ENCODE data around the gene ANKS3. TPM values are rescaled to one million over a fixed set of nuclear protein-coding genes. Genes with fewer than 3 reads are reported as not detected.

The ANKS3 gene
- total and polyA plus RNA-seq, 2 experiments from 2014 or later = 22.5 to 24.9 TPM

- Histone ChIP-seq H4K20me1 (replicated peaks; ENCODE audit: insufficient read depth) (no peaks in the 10 kb centered on the region; the same call in 1 of the 2 replicates), H3K9me2 (ENCODE audit: insufficient read depth) (no peaks in the 10 kb centered on the region), H3K79me2 (replicated peaks; ENCODE audit: insufficient read depth) (no peaks in the 10 kb centered on the region), H3K27me3 (ENCODE audit: insufficient read depth) (no peaks in the 10 kb centered on the region), H3F3A (replicated peaks; ENCODE audit: low read depth) (no peaks in the 10 kb centered on the region), H2AFZ (no peak overlapping the region), H3K4me3 (no peak overlapping the region), H3K36me3 (ENCODE audit: insufficient read depth) (peaks cover 11% of the 10 kb centered on the region; the same call in 1 of the 2 replicates), H3K27ac (ENCODE audit: low read depth) (no peak overlapping the region), H3K4me2 (no peak overlapping the region), H3K4me1 (ENCODE audit: insufficient read depth) (no peaks in the 10 kb centered on the region)
- Mint-ChIP-seq H3K36me3 (ENCODE audit: low read depth) (peaks cover 32% of the 10 kb centered on the region), H3K27me3 (ENCODE audit: insufficient read depth, low read depth, poor library complexity) (peaks cover 5% of the 10 kb centered on the region), H3K4me3 (no peak overlapping the region), H3K27ac (no peak overlapping the region), H3K9me3 (peaks cover 6% of the 10 kb centered on the region; the same call in 2 of the 3 replicates), H3K4me1 (peaks cover 2% of the 10 kb centered on the region; the same call in 1 of the 3 replicates)
- DNase-seq (ENCODE audit: low spot score) = no peak
- no peak for TF ChIP-seq JUNB (IDR thresholded peaks at IDR 0.05; ENCODE audit: unreplicated experiment)
- TF ChIP-seq ZNF331 (CRISPR knock-in tag; IDR thresholded peaks at IDR 0.05; ENCODE audit: low read depth) = no peak
- TF ChIP-seq, protein P1, sequence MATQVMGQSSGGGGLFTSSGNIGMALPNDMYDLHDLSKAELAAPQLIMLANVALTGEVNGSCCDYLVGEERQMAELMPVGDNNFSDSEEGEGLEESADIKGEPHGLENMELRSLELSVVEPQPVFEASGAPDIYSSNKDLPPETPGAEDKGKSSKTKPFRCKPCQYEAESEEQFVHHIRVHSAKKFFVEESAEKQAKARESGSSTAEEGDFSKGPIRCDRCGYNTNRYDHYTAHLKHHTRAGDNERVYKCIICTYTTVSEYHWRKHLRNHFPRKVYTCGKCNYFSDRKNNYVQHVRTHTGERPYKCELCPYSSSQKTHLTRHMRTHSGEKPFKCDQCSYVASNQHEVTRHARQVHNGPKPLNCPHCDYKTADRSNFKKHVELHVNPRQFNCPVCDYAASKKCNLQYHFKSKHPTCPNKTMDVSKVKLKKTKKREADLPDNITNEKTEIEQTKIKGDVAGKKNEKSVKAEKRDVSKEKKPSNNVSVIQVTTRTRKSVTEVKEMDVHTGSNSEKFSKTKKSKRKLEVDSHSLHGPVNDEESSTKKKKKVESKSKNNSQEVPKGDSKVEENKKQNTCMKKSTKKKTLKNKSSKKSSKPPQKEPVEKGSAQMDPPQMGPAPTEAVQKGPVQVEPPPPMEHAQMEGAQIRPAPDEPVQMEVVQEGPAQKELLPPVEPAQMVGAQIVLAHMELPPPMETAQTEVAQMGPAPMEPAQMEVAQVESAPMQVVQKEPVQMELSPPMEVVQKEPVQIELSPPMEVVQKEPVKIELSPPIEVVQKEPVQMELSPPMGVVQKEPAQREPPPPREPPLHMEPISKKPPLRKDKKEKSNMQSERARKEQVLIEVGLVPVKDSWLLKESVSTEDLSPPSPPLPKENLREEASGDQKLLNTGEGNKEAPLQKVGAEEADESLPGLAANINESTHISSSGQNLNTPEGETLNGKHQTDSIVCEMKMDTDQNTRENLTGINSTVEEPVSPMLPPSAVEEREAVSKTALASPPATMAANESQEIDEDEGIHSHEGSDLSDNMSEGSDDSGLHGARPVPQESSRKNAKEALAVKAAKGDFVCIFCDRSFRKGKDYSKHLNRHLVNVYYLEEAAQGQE (IDR thresholded peaks at IDR 0.05; ENCODE audit: unreplicated experiment) = no peak
- TF ChIP-seq EZH2phosphoT487 (IDR thresholded peaks at IDR 0.05; ENCODE audit: unreplicated experiment) = no peak
- TF ChIP-seq EZH2 (IDR thresholded peaks at IDR 0.05; ENCODE audit: low read depth, unreplicated experiment) = no peak
- TF ChIP-seq NANOG (IDR thresholded peaks at IDR 0.05; ENCODE audit: borderline replicate concordance) = no peak
- TF ChIP-seq CREB1 (CRISPR knock-in tag; IDR thresholded peaks at IDR 0.05; ENCODE audit: low read depth) = no peak
- TF ChIP-seq, protein P2, sequence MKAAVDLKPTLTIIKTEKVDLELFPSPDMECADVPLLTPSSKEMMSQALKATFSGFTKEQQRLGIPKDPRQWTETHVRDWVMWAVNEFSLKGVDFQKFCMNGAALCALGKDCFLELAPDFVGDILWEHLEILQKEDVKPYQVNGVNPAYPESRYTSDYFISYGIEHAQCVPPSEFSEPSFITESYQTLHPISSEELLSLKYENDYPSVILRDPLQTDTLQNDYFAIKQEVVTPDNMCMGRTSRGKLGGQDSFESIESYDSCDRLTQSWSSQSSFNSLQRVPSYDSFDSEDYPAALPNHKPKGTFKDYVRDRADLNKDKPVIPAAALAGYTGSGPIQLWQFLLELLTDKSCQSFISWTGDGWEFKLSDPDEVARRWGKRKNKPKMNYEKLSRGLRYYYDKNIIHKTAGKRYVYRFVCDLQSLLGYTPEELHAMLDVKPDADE (IDR thresholded peaks at IDR 0.05) = no peak
- TF ChIP-seq, protein P3, sequence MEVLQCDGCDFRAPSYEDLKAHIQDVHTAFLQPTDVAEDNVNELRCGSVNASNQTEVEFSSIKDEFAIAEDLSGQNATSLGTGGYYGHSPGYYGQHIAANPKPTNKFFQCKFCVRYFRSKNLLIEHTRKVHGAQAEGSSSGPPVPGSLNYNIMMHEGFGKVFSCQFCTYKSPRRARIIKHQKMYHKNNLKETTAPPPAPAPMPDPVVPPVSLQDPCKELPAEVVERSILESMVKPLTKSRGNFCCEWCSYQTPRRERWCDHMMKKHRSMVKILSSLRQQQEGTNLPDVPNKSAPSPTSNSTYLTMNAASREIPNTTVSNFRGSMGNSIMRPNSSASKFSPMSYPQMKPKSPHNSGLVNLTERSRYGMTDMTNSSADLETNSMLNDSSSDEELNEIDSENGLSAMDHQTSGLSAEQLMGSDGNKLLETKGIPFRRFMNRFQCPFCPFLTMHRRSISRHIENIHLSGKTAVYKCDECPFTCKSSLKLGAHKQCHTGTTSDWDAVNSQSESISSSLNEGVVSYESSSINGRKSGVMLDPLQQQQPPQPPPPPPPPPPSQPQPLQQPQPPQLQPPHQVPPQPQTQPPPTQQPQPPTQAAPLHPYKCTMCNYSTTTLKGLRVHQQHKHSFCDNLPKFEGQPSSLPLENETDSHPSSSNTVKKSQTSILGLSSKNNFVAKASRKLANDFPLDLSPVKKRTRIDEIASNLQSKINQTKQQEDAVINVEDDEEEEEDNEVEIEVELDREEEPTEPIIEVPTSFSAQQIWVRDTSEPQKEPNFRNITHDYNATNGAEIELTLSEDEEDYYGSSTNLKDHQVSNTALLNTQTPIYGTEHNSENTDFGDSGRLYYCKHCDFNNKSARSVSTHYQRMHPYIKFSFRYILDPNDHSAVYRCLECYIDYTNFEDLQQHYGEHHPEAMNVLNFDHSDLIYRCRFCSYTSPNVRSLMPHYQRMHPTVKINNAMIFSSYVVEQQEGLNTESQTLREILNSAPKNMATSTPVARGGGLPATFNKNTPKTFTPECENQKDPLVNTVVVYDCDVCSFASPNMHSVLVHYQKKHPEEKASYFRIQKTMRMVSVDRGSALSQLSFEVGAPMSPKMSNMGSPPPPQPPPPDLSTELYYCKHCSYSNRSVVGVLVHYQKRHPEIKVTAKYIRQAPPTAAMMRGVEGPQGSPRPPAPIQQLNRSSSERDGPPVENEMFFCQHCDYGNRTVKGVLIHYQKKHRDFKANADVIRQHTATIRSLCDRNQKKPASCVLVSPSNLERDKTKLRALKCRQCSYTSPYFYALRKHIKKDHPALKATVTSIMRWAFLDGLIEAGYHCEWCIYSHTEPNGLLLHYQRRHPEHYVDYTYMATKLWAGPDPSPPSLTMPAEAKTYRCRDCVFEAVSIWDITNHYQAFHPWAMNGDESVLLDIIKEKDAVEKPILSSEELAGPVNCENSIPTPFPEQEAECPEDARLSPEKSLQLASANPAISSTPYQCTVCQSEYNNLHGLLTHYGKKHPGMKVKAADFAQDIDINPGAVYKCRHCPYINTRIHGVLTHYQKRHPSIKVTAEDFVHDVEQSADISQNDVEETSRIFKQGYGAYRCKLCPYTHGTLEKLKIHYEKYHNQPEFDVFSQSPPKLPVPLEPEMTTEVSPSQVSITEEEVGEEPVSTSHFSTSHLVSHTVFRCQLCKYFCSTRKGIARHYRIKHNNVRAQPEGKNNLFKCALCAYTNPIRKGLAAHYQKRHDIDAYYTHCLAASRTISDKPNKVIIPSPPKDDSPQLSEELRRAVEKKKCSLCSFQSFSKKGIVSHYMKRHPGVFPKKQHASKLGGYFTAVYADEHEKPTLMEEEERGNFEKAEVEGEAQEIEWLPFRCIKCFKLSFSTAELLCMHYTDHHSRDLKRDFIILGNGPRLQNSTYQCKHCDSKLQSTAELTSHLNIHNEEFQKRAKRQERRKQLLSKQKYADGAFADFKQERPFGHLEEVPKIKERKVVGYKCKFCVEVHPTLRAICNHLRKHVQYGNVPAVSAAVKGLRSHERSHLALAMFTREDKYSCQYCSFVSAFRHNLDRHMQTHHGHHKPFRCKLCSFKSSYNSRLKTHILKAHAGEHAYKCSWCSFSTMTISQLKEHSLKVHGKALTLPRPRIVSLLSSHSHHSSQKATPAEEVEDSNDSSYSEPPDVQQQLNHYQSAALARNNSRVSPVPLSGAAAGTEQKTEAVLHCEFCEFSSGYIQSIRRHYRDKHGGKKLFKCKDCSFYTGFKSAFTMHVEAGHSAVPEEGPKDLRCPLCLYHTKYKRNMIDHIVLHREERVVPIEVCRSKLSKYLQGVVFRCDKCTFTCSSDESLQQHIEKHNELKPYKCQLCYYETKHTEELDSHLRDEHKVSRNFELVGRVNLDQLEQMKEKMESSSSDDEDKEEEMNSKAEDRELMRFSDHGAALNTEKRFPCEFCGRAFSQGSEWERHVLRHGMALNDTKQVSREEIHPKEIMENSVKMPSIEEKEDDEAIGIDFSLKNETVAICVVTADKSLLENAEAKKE (CRISPR knock-in tag; IDR thresholded peaks at IDR 0.05) = no peak
- TF ChIP-seq ZNF114 (CRISPR knock-in tag; IDR thresholded peaks at IDR 0.05) = no peak
- TF ChIP-seq, protein P4, sequence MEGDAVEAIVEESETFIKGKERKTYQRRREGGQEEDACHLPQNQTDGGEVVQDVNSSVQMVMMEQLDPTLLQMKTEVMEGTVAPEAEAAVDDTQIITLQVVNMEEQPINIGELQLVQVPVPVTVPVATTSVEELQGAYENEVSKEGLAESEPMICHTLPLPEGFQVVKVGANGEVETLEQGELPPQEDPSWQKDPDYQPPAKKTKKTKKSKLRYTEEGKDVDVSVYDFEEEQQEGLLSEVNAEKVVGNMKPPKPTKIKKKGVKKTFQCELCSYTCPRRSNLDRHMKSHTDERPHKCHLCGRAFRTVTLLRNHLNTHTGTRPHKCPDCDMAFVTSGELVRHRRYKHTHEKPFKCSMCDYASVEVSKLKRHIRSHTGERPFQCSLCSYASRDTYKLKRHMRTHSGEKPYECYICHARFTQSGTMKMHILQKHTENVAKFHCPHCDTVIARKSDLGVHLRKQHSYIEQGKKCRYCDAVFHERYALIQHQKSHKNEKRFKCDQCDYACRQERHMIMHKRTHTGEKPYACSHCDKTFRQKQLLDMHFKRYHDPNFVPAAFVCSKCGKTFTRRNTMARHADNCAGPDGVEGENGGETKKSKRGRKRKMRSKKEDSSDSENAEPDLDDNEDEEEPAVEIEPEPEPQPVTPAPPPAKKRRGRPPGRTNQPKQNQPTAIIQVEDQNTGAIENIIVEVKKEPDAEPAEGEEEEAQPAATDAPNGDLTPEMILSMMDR (conservative IDR thresholded peaks at IDR 0.05; ENCODE audit: low read depth in 2 of 2) = no peak
- TF ChIP-seq POLR2AphosphoS5 (IDR thresholded peaks at IDR 0.05; ENCODE audit: low read depth) = no peak
- TF ChIP-seq STAT1 (IDR thresholded peaks at IDR 0.05; ENCODE audit: unreplicated experiment) = no peak
- ATAC-seq = no peak
Measured at GRCh38 chr16:4750896-4751295, 16.8 kb upstream of the ANKS3 start.
